HG02943 (cell line): ENCODE measurements around the gene PARD3.

Experiments
- ATAC-seq: cut with Tn5 transposase; IDR thresholded peaks from one replicate; pipeline ENCODE4 v1.9.1; 2021; ENCODE audit warnings: mild to moderate bottlenecking, low read depth, moderate library complexity; ENCODE audit not compliant: unreplicated experiment

The PARD3 gene

DNA sequence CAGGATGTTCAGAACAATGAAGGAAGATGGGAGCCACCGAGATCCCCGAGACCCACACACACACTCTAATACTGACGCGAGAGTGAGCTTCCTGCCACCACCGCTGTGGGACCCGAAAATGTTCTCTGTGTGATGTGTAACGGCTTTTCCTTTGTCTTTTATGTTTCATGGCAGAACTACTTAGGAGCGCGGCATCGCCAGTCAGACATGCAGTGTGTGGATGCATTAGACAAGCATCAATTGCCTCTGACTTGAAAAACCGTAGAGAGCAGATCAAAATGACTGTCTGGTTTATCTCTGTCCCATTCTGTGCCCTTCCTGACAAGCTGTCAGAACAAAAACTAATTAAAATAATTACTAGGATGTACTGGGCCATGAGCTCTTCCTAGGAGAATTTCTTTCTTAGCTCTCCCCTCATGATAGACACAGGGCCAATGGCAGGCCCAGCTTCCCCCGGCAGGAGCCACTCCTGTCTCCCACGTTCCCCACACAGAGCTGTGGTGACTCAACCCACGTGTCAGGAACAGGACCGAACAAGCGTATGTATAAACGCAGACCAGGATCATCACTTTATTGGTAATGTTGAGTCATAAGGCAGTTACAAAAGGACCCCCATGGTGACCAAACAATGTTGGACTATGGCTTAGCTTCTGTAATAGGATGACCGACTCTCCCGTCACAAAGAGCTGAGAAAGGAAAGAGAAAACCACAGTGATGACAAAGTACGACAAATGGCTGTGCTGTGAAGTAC lies 705.0 kb downstream of the PARD3 start:
- no peak for ATAC-seq

DNA sequence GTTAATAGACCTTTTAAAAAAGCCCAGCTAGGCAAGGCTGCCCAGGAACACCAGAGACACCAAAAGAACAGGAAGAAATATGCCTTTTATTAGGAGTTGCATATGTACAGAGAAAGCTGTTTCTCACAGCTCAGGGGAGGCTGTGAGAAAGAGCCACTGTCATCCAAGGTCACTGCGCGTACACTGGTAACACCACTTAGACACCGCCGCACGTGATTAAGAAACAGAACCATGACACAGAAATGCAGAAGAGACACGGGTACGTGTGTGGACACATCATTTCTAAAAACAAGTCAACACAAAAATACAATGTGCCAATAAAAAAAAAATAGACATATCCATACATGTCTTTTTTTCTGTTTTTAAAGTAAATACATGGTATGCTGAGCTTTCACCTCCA lies 705.6 kb downstream of the PARD3 start:
- ATAC-seq = no peak

DNA sequence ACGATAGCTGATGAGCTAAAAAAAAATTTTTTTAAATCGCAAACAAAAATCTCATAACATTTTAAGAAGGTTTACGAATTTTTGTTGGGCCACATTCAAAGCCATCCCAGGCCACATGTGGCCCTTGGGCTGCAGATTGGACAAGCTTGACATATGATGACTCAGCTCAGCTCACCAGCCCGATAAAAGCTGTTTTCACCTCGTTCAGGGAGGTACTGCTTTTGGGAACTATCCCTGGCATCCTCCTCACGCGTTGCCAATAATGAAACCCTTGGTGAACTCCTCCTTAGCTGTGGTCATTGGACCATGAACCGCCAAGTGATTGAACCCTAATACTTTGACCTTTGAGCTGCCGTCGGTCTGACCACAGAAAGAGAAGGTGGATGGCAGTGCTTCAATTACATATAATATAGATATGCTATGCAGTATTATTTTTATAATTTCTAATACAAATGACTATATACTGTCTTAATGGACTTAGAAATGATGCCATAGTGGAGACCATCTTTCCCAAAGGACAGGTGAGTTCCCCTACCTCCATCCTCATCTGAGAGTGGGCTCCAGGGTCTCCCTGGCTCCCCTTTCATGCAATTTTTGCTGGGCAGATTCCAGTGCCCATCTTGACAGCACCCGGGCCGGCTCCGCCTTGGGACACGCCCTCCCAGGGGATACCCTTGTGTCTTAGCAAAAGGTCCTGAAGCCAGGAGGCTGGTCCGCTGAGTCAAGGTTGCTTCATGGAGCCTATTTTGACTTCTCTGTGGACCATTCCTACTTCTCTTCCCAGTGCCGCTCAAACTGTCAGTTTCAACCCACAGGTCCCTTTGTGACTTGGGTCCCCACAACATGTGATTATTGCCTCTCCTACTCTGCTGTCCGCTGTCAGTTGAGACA lies 707.2 kb downstream of the PARD3 start:
- no peak for ATAC-seq

DNA sequence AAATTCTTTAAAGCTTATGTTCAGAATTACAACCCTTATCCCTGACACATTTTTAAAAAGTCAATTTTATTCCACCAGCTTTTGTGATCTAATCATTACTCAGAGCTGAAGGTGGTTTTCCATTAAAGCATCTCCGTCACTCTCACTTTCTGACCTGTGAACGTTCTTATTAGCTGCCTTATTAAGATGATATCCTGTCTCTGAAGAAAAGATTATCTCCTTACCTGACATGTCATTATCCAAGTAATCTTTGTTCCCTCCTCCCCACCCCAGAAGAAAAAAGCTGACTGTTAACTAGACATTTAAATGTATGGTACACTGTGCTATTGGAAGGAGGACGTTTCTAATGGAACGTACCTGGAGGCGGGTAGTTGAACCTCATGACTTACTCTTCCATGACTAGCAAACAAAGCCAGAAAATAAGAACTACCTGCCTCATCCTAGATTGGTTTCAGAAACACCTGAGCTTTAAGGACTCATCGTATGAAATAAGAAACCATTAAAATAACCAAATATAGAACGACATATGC lies 708.7 kb downstream of the PARD3 start:
- no peak for ATAC-seq

DNA sequence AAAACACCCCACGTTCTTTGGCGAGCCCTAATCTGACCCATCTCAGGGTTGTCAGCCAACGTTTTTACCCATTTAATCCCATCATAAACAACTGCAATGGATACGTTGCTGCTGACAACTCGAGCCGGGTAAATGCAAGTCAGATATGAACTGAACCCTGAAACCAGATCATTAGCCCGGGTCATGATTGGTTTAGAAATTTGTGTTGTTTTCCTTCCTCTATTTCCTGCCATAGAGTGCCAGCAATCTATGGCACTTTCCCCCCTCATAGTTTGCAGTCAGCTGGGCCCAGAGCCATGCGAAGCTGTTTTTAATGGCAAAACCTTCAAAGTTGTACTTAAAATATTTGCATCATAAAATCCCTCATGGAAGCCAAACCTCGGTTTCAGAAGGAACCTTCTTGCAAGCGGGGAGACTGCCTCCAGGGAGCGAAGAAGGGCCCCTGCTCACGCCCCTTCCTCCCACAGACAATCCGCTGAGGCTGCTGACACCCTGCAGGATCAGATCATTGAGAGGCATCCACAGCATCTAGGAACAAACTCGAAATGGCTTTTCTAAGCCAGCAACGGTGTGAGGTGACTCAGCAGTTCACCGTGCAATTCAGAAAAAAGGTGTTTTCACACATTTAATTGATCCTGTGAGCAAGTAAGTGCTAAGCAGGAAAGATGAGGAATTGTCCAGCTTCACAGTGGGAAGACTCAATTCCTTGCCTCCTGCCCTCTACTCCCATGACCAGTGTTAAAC lies 710.1 kb downstream of the PARD3 start:
- ATAC-seq = no peak

DNA sequence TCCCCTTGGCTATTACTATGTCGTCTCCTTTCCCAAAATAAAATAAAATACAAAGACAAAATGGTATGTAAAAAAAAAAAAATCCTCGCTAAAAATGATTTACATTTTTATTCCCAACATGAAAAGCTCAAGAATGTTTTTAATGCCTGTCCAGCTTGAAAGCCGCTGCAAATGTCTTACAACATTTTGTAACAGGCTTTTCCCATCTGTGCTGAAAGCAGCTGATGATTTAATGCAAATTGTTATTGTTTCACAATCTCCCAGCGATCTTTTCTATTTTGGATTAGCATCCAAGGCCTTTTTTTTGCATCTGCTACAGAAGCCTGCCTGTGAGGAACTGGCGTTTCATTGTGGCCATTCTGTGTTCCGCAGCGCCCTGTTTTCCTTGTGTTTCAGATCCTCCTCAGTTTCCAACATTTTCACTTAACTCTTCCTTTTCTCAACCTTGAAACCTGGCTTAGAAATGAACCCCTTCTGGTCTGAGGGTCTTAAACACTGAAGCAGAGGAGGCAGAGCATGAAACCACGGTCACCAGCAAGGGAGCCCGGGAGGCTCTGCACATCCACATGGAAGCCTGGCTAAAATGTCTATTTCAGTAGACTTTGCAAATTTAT lies 712.1 kb downstream of the PARD3 start:
- no peak for ATAC-seq

DNA sequence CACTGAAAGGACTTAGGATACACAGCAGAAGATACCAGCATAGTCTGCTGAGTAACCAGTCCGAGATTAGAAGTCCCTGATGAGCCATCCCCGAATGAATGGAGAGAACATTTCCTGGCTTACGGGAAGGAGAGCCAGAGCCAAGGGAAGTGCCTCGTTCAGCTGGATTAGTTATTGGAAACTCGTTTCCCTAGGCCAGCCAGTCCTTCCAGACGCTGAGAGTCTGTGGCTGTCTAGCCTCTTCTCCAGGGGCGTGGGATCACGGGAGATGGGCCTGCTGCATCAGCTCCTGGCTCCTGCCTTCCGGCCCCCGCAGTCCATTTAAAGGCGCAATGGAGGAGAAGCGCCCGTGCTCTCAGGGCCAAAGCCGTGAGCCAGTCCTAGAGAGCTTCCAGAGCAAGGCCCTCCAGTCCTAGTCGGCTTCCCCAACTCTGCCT lies 712.8 kb downstream of the PARD3 start:
- no peak for ATAC-seq

DNA sequence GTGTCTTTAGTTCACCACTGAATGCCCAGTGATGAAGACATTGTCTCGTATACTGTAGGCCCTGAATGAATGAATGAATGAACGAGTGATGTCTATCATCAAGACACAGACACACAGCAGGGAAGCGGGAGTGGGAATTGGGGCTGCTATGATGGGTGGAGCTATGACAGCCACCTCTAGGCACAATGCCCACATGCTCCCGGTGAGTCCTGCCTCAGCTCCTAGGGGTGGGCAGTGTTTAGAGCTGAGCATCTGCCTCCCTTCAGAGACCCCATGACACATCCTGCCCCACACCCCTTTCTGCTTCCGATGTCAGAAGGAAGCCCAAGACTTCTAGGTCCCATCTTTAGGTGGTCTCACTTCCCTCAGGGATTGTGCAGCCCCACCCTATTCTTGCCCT lies 714.1 kb downstream of the PARD3 start:
- ATAC-seq = no peak

DNA sequence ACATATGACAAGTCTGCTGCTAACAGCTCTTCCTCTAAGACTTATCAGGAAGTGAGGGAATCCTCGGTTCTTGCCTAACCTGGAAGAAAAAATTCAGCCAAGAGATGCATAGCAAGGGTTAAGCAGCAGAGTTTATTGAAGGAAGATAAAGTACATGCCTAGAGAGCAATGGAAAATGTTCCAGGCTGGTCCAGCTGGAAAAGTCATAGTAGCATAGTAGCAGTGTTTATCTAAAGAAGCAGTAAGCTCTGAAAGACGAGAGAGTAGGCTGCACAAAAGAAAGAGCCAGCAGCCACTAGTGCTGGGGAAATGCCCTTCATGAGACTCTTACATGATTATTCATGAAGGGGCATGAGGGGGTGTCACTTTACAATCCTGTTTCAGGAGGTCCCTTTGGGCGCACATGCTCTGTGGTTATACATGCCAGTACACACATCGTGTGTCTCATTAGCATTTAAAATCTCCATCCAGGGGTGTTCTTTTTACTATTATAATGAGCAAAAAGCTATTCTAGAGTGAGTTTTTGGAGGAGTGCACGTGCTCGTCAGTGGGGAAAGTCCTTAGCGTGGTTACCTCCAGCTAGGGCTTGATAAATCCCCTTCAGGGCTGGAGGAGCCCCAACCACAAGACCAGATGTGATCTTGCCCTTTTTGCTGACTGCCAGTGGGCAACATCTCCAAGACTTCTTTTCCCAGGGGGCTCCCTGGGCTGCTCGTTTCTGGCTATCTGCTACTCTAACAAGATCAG lies 716.1 kb downstream of the PARD3 start:
- no peak for ATAC-seq

DNA sequence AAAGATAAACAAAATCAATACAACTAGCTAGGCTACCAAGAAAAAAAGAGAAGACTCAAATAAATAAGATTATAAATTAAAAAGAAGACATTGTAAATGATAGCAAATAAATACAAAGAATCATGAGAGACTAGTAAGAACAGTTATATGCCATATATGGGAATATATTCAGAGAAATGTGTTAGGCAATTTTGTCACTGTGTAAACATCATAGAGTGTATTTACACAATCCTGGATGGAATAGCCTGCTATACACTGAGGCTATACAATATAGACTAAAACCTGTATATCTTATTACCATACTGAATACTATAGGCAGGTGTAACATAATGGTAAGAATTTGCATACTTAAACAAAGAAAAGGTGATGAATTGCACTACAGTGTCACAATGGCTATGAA lies 717.4 kb downstream of the PARD3 start:
- no peak for ATAC-seq

DNA sequence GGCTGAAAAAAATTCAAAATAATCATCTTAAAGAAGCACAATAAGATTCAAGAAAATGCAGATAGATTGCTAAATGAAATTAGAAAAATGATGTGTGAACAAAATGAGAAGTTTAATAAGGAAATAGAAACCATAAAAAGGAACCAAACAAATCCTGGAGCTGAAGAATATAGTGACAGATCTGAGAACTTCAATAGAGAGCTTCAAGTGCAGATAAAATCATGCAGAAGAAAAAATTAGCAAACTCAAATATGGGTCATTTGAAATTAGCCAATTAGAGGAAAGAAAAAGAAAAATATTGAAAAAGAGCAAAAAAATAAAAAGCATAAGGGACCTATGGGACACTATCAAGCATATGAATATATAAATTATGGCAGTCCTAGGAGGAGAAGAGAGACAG lies 720.1 kb downstream of the PARD3 start:
- no peak for ATAC-seq

DNA sequence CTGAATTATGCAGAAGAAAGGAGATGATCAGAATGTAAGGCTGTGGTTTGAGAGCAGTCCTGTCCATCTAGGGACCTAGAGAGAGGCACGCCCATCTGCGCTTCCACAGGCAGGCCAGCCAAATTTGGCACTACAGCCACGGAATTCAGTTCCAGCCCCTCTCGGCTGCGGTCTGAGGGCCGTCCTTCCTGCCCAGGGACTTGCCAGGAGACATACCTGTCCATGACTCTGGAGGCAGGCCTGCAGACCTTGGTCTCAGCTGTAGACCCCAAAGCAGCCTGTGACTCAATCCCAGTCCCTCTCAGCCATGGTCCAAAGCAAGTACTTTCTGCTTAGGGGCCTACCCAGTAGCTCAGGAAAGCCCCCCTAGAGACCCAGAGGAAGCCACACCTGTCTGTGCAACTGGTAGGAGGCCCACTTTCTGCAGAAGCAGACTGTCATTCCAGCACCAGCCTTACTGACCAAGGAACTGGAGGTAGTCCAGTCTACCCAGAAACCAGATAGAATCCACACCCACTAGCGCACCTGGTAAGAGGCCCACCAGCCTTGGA lies 720.9 kb downstream of the PARD3 start:
- no peak for ATAC-seq

DNA sequence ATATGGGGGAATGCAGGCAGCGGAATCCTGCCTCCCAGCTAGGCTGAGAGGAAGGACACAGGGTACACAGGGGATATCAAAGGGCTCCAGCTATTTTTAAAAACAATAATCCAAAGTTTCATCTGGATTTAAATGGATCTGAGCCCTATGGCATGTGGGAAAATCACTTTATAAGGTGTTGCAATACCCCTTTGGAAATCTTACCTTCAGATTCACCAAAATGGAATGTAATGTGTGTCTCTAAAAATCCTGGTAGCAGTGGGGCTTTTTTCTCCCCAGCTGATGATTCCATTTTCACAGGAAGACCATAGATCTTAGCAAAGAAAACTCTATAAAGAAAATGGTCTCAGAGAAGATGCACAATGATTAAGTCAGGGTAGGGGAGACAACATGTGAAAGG lies 722.2 kb downstream of the PARD3 start:
- no peak for ATAC-seq

DNA sequence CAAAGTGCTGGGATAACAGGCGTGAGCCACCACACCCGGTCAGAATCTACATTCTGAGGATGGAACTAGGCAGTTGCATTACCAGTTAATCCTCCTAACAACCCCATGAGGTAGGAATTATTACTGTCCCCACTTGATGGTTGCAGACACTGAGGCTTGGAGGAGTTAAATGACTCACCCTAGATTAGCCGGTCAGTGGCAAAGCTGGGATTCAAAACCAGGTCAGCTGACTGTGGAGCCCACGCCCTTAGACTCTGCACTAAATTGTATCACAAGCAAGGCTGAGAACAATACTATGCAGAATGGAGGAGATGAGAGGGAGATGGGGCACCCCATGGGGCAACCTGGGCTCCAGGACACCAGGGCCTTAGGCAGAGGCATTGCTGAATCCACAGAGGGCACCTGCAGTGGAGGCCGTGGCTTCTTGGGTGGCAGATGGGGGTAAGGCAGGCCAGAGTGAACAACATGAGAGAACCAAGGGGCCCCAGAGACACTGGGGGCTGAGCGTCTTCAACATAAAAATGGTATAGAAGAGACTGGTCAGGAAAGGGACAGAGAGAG lies 723.4 kb downstream of the PARD3 start:
- ATAC-seq = no peak

DNA sequence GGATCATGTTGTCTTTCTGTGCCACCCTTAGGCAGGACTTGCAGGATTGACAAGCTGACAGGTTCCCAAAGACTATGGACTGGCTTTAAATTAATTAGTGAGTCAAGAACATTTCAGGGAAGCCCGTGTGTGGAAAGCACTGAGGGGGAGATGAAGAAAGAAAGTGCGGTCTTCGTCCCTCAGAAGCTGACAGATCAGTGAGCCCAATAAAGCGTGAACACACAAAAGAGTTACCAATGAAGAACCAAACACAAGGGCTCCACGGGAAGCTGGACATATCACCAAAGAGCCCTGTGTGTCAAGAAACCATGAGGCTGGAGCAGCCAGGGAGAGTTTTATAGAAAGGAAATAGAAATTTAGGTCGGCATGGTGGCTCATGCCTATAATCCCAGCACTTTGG lies 725.8 kb downstream of the PARD3 start:
- no peak for ATAC-seq

DNA sequence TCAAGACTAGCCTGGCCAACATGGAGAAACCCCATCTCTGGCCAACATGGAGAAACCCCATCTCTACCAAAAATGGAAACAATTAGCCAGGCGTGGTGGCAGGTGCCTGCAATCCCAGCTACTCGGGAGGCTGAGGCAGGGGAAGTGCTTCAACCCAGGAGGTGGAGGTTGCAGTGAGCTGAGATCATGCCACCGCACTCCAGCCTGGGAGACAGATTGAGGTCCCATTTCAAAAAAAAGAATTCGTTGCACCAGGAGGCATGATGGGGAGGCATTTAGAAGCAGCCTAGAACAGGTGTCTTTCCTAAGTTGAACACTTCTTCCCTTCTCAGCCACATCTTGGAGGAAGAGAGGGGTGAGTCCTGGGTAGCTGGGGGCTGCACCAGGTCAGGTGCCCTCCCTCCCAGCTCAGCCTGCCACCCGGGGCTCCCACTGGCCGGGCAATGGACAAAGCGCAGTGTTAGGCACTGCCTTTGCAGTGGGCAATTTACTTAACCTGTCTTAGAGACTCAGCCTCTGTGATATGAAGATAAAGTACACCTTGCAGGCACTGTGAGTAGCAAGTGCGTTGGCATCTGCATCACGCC lies 726.8 kb downstream of the PARD3 start:
- ATAC-seq = no peak

DNA sequence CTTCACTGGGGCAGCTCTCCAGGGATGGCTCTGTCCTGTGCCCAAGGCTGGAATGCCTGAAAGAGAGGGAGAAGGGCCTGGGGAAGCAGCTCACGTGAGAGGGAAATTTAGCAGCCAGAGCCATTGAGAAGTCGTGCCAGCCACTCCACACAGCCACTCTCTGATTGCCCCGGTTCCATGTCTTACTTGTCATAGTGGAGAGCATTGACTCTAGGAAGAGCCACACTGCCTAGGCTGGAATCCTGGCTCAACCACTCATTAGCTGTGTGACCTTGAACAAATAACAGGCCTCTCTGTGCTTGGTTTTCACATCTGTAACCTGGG lies 728.0 kb downstream of the PARD3 start:
- no peak for ATAC-seq

DNA sequence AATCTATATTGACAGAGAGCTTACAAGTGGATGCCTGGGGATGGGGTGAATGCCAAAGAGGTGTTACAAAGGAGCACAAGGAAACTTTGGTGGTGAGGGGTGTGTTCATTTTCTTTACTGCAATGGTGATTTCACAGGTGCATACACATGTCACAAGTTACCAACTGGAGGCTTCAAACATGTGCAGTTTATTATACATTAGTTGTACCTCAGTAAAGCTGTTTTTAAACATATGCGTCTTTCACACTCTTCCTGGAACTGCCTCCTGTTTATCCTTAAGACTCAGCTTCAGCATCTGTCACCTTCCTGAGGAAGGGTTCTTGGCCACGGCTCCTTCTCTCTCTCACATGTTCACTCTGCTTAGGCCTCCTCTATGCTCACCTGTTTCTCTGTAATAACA lies 731.5 kb downstream of the PARD3 start:
- no peak for ATAC-seq

DNA sequence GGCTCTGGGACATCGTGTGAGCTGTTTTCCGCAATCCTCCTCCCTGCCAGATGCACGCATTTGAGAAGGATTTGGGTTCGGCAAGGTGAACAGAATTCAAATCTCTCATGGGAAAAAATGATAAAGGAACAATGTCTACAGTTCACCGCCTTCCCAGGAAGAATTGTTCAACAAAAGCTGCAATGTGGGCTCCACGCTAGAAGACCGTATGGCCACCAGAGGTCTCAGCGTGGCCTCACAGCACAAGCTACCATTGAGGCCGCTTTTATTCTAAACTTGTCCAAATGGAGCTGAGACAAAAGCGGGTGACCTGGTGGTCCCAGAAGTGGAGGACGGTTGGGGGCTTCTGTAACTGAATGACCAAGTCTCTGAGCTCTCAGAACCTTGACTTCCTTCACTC lies 733.1 kb downstream of the PARD3 start:
- ATAC-seq = no peak
